Measurements from ENCODE around the gene INCA1.

DNA sequence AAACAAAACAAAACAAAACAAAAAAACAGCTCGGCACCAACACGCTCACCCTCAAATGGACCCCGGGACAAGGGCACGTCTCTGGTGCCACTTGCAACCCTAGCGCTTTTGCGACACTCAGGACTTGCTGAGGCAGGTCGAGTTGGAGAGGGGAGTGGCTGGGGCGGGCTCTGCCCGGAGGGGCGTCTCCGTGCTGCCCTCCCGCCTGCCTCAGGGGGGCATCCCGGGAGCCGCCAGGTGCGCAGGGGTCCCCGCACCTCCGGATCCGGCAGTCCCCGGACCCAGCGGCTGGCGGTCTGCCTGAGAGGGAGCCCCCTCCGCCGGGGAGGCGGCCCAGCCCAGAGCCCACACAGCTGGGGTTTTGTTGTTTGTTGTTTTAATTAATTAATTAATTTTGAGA, 38.0 kb upstream of the INCA1 start, which contains the start of gene SLC52A1:
- TF ChIP-seq, protein P1, sequence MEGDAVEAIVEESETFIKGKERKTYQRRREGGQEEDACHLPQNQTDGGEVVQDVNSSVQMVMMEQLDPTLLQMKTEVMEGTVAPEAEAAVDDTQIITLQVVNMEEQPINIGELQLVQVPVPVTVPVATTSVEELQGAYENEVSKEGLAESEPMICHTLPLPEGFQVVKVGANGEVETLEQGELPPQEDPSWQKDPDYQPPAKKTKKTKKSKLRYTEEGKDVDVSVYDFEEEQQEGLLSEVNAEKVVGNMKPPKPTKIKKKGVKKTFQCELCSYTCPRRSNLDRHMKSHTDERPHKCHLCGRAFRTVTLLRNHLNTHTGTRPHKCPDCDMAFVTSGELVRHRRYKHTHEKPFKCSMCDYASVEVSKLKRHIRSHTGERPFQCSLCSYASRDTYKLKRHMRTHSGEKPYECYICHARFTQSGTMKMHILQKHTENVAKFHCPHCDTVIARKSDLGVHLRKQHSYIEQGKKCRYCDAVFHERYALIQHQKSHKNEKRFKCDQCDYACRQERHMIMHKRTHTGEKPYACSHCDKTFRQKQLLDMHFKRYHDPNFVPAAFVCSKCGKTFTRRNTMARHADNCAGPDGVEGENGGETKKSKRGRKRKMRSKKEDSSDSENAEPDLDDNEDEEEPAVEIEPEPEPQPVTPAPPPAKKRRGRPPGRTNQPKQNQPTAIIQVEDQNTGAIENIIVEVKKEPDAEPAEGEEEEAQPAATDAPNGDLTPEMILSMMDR (IDR thresholded peaks at IDR 0.05; ENCODE audit: low read depth, low read length, poor library complexity, severe bottlenecking), result no peak
- TF ChIP-seq EZH2phosphoT487 (IDR thresholded peaks at IDR 0.05; ENCODE audit: borderline replicate concordance, low read length), result no peak
